Keratinocyte (primary cell): ENCODE data around the gene MAST3. TPM values are rescaled to one million over a fixed set of nuclear protein-coding genes. Genes with fewer than 3 reads are reported as not detected.

Experiments
- DNase-seq: peaks from one replicate; pipeline ENCODE4 v3.0.0-alpha.2; 2011; ENCODE audit warnings: low read depth, missing footprints, low spot score
- FAIRE-seq: peaks from 2 replicates; lab custom pipeline; 2011; peaks lifted over from hg19 to GRCh38; lab: Jason Lieb, UNC
- H2AFZ ChIP-seq: 2 replicates; pipeline ENCODE4 v1.6.0; 2012; ENCODE audit warnings: low read length, control low read depth, inconsistent platforms; ENCODE audit not compliant: control insufficient read depth
- H3K27ac ChIP-seq: 2 replicates; pipeline ENCODE4 v1.5.1; 2011; ENCODE audit warnings: low read length; ENCODE audit not compliant: control insufficient read depth, insufficient read depth
- H3K27me3 ChIP-seq: 3 replicates; pipeline ENCODE4 v1.6.0; 2011; ENCODE audit warnings: low read length; ENCODE audit not compliant: control insufficient read depth, insufficient read depth; ENCODE audit errors: extremely low read depth
- H3K36me3 ChIP-seq, 2 experiments: 2 replicates in 1 of 2; 3 replicates in 1 of 2; pipeline ENCODE4 v1.5.1; 2011; ENCODE audit warnings: low read length in 2 of 2, mild to moderate bottlenecking in 1 of 2; ENCODE audit not compliant: control insufficient read depth in 2 of 2, insufficient read depth in 2 of 2; ENCODE audit errors: extremely low read depth in 1 of 2
- H3K4me1 ChIP-seq: 3 replicates; pipeline ENCODE4 v1.5.1; 2011; ENCODE audit warnings: low read length; ENCODE audit not compliant: control insufficient read depth, insufficient read depth; ENCODE audit errors: extremely low read depth
- H3K4me2 ChIP-seq: 3 replicates; pipeline ENCODE4 v1.6.0; 2011; ENCODE audit warnings: low read depth, low read length; ENCODE audit not compliant: control insufficient read depth, insufficient read depth; ENCODE audit errors: extremely low read depth
- H3K4me3 ChIP-seq, 3 experiments: fragments of 200-600 bp in 1 of 3; sonication (generic) in 1 of 3; 2 replicates in 2 of 3; 3 replicates in 1 of 3; pipeline ENCODE4 v1.5.1; 2011 to 2016; ENCODE audit warnings: low read length in 3 of 3, mild to moderate bottlenecking in 3 of 3, control low read depth in 2 of 3, inconsistent platforms in 1 of 3, low read depth in 1 of 3, mixed read lengths in 1 of 3, mixed run types in 1 of 3, moderate library complexity in 1 of 3; ENCODE audit not compliant: control insufficient read depth in 2 of 3, insufficient read depth in 2 of 3; ENCODE audit errors: extremely low read depth in 1 of 3
- H3K79me2 ChIP-seq: 2 replicates; pipeline ENCODE4 v1.6.0; 2012; ENCODE audit warnings: low read length; ENCODE audit not compliant: control insufficient read depth, insufficient read depth
- H3K9ac ChIP-seq: 3 replicates; pipeline ENCODE4 v1.6.0; 2011; ENCODE audit warnings: low read length; ENCODE audit not compliant: control insufficient read depth, insufficient read depth; ENCODE audit errors: extremely low read depth
- H3K9me1 ChIP-seq: 3 replicates; pipeline ENCODE4 v1.6.0; 2011; ENCODE audit warnings: low read length; ENCODE audit not compliant: control insufficient read depth, insufficient read depth; ENCODE audit errors: extremely low read depth
- H3K9me3 ChIP-seq: 2 replicates; pipeline ENCODE4 v1.5.1; 2012; ENCODE audit warnings: low read depth, low read length; ENCODE audit not compliant: control insufficient read depth
- H4K20me1 ChIP-seq: 3 replicates; pipeline ENCODE4 v1.6.0; 2011; ENCODE audit warnings: low read length; ENCODE audit not compliant: control insufficient read depth, insufficient read depth; ENCODE audit errors: extremely low read depth
- EZH2 ChIP-seq: IDR thresholded peaks from one replicate; pipeline ENCODE4 v1.6.1; 2012; ENCODE audit warnings: inconsistent platforms, mild to moderate bottlenecking, low read length, moderate library complexity
- dilution Hi-C: fragments of 300-500 bp; cut with MboI; formaldehyde crosslinking; loops from one replicate; pipeline ENCODE4 v1.7.0; 2020; ENCODE audit warnings: low sequenced_read_pairs; ENCODE audit not compliant: extremely low pct_ligation_motif_present
- polyA plus RNA-seq, 5 experiments: library from polyadenylated mRNA; depleted of rRNA in 3 of 5; stranded (reverse) in 3 of 5; stranded (forward) in 1 of 5; unstranded in 1 of 5; fragments of >200 nt; gene quantifications; 1 replicate in 1 of 5; 2 replicates in 3 of 5; 3 replicates in 1 of 5; pipeline versions ENCODE4 v1.2.1 to v1.2.3, GENCODE V29; 2011 to 2012; ENCODE audit warnings: missing spikeins in 2 of 5, low read depth in 1 of 5, low replicate concordance in 1 of 5
- TF ChIP-seq, protein P1 (sequence below), 3 experiments: IDR thresholded peaks in 1 of 3; conservative IDR thresholded peaks in 1 of 3; optimal IDR thresholded peaks in 1 of 3; 2 replicates in 2 of 3; 3 replicates in 1 of 3; pipeline versions ENCODE3 to v1.5.1; 2011; ENCODE audit warnings: low read length in 3 of 3, mild to moderate bottlenecking in 3 of 3, moderate library complexity in 2 of 3, control low read depth in 1 of 3, inconsistent platforms in 1 of 3; ENCODE audit not compliant: insufficient read depth in 2 of 3; ENCODE audit errors: extremely low read depth in 1 of 3

Gene MAST3
- polyA plus RNA-seq, 1 donor (not counting 4 experiments of a cell fraction or from before 2014, with no cell fraction given): 0.73 TPM

DNA sequence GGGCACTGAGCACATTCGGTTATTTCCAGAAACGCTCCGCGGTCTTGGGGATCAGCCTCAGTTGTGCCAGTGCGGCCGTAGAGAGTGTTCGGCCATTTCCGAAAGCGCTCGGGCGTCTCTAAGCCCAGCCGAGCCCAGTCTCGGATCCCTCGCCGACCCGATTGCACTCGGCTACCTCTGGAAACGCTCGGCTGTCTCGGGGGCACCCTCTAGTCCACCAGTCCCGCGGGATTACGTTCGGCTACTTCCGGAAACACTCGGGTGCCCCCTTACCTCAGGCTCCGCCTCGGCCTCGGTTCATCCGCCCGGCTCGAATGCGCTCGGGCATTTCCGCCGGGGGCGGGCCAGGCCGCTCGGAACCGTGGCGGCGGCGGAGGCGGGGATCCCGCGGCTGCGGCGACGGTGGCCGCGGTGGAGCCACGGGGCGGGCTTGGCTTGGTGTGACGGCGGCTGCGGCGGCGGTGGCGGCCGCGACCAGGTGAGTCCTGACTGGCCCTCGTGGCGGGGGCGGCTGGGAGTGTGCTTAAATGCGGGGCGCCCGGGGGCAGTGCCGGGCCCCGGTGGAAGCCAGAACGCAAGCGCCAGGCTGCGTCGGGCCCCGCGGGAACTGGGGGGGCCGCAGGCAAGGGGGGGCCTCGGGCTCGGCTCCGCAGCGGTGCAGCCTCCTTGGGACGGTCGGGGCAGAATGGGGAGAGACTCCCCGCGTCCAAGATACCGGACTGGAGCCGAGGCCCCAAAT, 55.4 kb downstream of the MAST3 start, which contains the start of gene PIK3R2:
TSS of gene PIK3R2 (plus strand) at position 347 of the 739 bp plus-strand sequence. CDS start 2,717 bp downstream, outside the sequence.
- FAIRE-seq (peak; percentile 81), DNase-seq (peak; percentile 88)
- Histone ChIP-seq H4K20me1 (no peaks in the 10 kb centered on the region), H3K79me2 (peaks cover 17% of the 10 kb centered on the region), H3K4me3 (peak within 1 kb of the TSS; percentile 82 to 87 (median 85)), H3K9me3 (no peaks in the 10 kb centered on the region), H2AFZ (peak within 1 kb of the TSS; percentile 94), H3K27ac (peak within 1 kb of the TSS; percentile 96), H3K4me1 (peaks cover 29% of the 10 kb centered on the region), H3K27me3 (no peaks in the 10 kb centered on the region), H3K36me3 (peaks cover 2 to 4% of the 10 kb centered on the region in 2 experiments), H3K9ac (peak within 1 kb of the TSS; percentile 96), H3K9me1 (no peaks in the 10 kb centered on the region), H3K4me2 (peak within 1 kb of the TSS; percentile 93)
- dilution Hi-C loops: no loop called here
- TF ChIP-seq EZH2: no peak
- TF ChIP-seq, protein P1, sequence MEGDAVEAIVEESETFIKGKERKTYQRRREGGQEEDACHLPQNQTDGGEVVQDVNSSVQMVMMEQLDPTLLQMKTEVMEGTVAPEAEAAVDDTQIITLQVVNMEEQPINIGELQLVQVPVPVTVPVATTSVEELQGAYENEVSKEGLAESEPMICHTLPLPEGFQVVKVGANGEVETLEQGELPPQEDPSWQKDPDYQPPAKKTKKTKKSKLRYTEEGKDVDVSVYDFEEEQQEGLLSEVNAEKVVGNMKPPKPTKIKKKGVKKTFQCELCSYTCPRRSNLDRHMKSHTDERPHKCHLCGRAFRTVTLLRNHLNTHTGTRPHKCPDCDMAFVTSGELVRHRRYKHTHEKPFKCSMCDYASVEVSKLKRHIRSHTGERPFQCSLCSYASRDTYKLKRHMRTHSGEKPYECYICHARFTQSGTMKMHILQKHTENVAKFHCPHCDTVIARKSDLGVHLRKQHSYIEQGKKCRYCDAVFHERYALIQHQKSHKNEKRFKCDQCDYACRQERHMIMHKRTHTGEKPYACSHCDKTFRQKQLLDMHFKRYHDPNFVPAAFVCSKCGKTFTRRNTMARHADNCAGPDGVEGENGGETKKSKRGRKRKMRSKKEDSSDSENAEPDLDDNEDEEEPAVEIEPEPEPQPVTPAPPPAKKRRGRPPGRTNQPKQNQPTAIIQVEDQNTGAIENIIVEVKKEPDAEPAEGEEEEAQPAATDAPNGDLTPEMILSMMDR (optimal IDR thresholded peaks at IDR 0.05 in 1 of 3, IDR thresholded peaks at IDR 0.05 in 1 of 3, conservative IDR thresholded peaks at IDR 0.05 in 1 of 3; ENCODE audit: extremely low read depth in 1 of 3, insufficient read depth in 2 of 3, low read length in 3 of 3): peak in 1 of 3 experiments; percentile 4

DNA sequence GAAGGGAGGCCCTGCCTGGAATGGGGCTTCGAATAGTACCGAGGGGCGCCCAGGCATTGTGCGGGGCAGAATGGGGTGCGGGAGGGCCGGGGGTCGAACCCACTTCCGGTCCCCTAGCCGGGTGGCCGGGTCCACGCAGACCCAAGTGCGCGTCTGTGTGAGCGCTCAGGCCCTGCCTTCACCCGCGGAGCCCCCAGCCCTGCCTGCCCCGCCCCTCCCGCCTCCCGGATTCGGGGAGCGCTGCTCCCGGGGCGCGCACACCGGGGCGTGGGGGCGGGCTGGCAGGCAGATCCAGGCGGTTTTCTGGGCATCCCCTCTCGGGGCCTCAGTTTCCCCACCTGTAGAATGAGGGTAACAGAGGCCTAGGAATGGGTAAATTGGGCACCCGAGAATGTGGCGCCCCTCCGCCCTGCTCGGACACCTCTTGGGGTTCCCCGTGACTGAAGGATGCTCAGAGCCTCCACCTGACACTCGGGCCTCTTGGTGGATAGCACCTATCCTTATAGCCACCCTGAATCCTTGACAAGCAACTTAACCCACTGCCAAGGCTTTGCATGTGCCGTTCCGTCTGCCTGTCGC, 56.1 kb downstream of the MAST3 start:
- H3K4me2 ChIP-seq: peak overlapping the region; percentile 82
- peak overlapping the region; percentile 96 for H3K9ac ChIP-seq
- H2AFZ ChIP-seq: peak overlapping the region; percentile 60
- no peaks in the 10 kb centered on the region for H4K20me1 ChIP-seq
- peaks cover 17% of the 10 kb centered on the region for H3K79me2 ChIP-seq
- peak overlapping the region; percentile 69 to 87 (median 82) for H3K4me3 ChIP-seq
- TF ChIP-seq, protein P1 (optimal IDR thresholded peaks at IDR 0.05 in 1 of 3, IDR thresholded peaks at IDR 0.05 in 1 of 3, conservative IDR thresholded peaks at IDR 0.05 in 1 of 3; ENCODE audit: extremely low read depth in 1 of 3, insufficient read depth in 2 of 3, low read length in 3 of 3): no peak
- TF ChIP-seq EZH2: no peak
- peaks cover 29% of the 10 kb centered on the region for H3K4me1 ChIP-seq
- peaks cover 2 to 4% of the 10 kb centered on the region in 2 experiments for H3K36me3 ChIP-seq
- no peaks in the 10 kb centered on the region for H3K9me1 ChIP-seq
- dilution Hi-C loops: no loop called here
- no peaks in the 10 kb centered on the region for H3K9me3 ChIP-seq
- FAIRE-seq (no peak), DNase-seq (no peak)
- H3K27ac ChIP-seq: peak overlapping the region; percentile 71
- H3K27me3 ChIP-seq: no peaks in the 10 kb centered on the region
